Karpas-422 (cell line): ENCODE measurements around the gene LSM3. TPM values are rescaled to one million over a fixed set of nuclear protein-coding genes. Genes with fewer than 3 reads are reported as not detected.
"Not testable (repeated sequence)": the region's sequence is repeated elsewhere in the genome, so short reads cannot be mapped to it uniquely, and the experiment has no call there.

Source experiments
- DNase-seq: peaks from one replicate; pipeline ENCODE4 v3.0.0-alpha.2; 2015
- H2AFZ ChIP-seq: fragments of 200-600 bp; sonication (generic); 2 replicates; pipeline ENCODE4 v1.6.1; 2014; ENCODE audit warnings: antibody characterized with exemption, low read length, mixed read lengths
- H3K27ac ChIP-seq: fragments of 200-600 bp; sonication (generic); 2 replicates; pipeline ENCODE4 v1.5.1; 2014; ENCODE audit warnings: mild to moderate bottlenecking, low read length, moderate library complexity
- H3K27me3 ChIP-seq: fragments of 200-600 bp; sonication (generic); 2 replicates; pipeline ENCODE4 v1.6.1; 2014; ENCODE audit warnings: low read length, mixed read lengths
- H3K36me3 ChIP-seq: fragments of 200-600 bp; sonication (generic); 2 replicates; pipeline ENCODE4 v1.6.1; 2014; ENCODE audit warnings: low read length, mixed read lengths; ENCODE audit not compliant: insufficient read depth
- H3K4me1 ChIP-seq: fragments of 200-600 bp; sonication (generic); 2 replicates; pipeline ENCODE4 v1.6.1; 2014; ENCODE audit warnings: mild to moderate bottlenecking, low read length, mixed read lengths
- H3K4me2 ChIP-seq: fragments of 200-600 bp; sonication (generic); 2 replicates; pipeline ENCODE4 v1.6.1; 2014; ENCODE audit warnings: low read length, low read depth, mild to moderate bottlenecking; ENCODE audit not compliant: poor library complexity, severe bottlenecking
- H3K4me3 ChIP-seq: fragments of 200-600 bp; sonication (generic); 2 replicates; pipeline ENCODE4 v1.5.1; 2014; ENCODE audit warnings: mild to moderate bottlenecking, antibody characterized with exemption, low read length, mixed read lengths
- H3K79me2 ChIP-seq: fragments of 200-600 bp; sonication (generic); 2 replicates; pipeline ENCODE4 v1.6.1; 2014; ENCODE audit warnings: mild to moderate bottlenecking, low read length, mixed read lengths
- H3K9ac ChIP-seq: fragments of 200-600 bp; sonication (generic); 2 replicates; pipeline ENCODE4 v1.6.0; 2014; ENCODE audit warnings: low read length
- H3K9me2 ChIP-seq: fragments of 200-600 bp; sonication (generic), shearing (Covaris generic); replicated peaks from 2 replicates; pipeline ENCODE4 v1.6.0; 2014; ENCODE audit warnings: mild to moderate bottlenecking, low read length, moderate library complexity; ENCODE audit not compliant: insufficient read depth
- H3K9me3 ChIP-seq: fragments of 300-700, 200-600 bp; sonication (generic); 2 replicates; pipeline ENCODE4 v1.6.1; 2014; ENCODE audit warnings: low read length, mixed read lengths
- H4K20me1 ChIP-seq: fragments of 200-600 bp; sonication (generic); 2 replicates; pipeline ENCODE4 v1.6.1; 2014; ENCODE audit warnings: mild to moderate bottlenecking, antibody characterized with exemption, low read length, low read depth; ENCODE audit not compliant: insufficient read depth
- total RNA-seq: library from RNA; depleted of rRNA; stranded (reverse); fragments of >200 nt; shearing (Covaris generic); gene quantifications from 2 replicates; pipeline ENCODE4 v1.2.3, GENCODE V29; 2014; ENCODE audit warnings: low replicate concordance

Gene LSM3
- total RNA-seq, 1 experiment from 2014 or later = 14.2 TPM

GRCh38 chr3:14227856-14228255 lies 49.2 kb downstream of the LSM3 start:
- H3K4me2 ChIP-seq = no peak overlapping the region
- no peaks in the 10 kb centered on the region for H4K20me1 ChIP-seq
- H3K79me2 ChIP-seq = no peaks in the 10 kb centered on the region
- no peaks in the 10 kb centered on the region for H3K9me3 ChIP-seq
- peaks cover 15% of the 10 kb centered on the region for H3K4me1 ChIP-seq
- H3K36me3 ChIP-seq = no peaks in the 10 kb centered on the region
- no peaks in the 10 kb centered on the region for H3K9me2 ChIP-seq
- no peak overlapping the region for H3K9ac ChIP-seq
- H2AFZ ChIP-seq = no peak overlapping the region
- H3K4me3 ChIP-seq = no peak overlapping the region
- DNase-seq = no peak
- H3K27me3 ChIP-seq = no peaks in the 10 kb centered on the region
- H3K27ac ChIP-seq = no peak overlapping the region

GRCh38 chr3:14228681-14229470 lies 50.3 kb downstream of the LSM3 start:
- no peak overlapping the region for H3K4me3 ChIP-seq
- no peak overlapping the region for H2AFZ ChIP-seq
- no peaks in the 10 kb centered on the region for H3K36me3 ChIP-seq
- H3K9me3 ChIP-seq = no peaks in the 10 kb centered on the region
- no peak overlapping the region for H3K9ac ChIP-seq
- peak; percentile 45 for DNase-seq
- peaks cover 9% of the 10 kb centered on the region for H3K4me1 ChIP-seq
- H3K27ac ChIP-seq = no peak overlapping the region
- H3K27me3 ChIP-seq = no peaks in the 10 kb centered on the region
- H4K20me1 ChIP-seq = no peaks in the 10 kb centered on the region
- no peaks in the 10 kb centered on the region for H3K9me2 ChIP-seq
- no peaks in the 10 kb centered on the region for H3K79me2 ChIP-seq
- H3K4me2 ChIP-seq = peak overlapping the region; percentile 8

GRCh38 chr3:14229695-14230094 lies 51.1 kb downstream of the LSM3 start:
- not testable (repeated sequence) for H4K20me1 ChIP-seq, H3K9ac ChIP-seq, H3K79me2 ChIP-seq, H3K27me3 ChIP-seq, DNase-seq, H3K36me3 ChIP-seq, H3K9me2 ChIP-seq, H3K4me3 ChIP-seq, H3K4me2 ChIP-seq, H3K9me3 ChIP-seq, H3K4me1 ChIP-seq, H2AFZ ChIP-seq, H3K27ac ChIP-seq

GRCh38 chr3:14230729-14231128 lies 52.1 kb downstream of the LSM3 start:
- no peaks in the 10 kb centered on the region for H3K9me3 ChIP-seq
- no peaks in the 10 kb centered on the region for H4K20me1 ChIP-seq
- DNase-seq = no peak
- H3K79me2 ChIP-seq = no peaks in the 10 kb centered on the region
- peaks cover 9% of the 10 kb centered on the region for H3K4me1 ChIP-seq
- H3K27ac ChIP-seq = no peak overlapping the region
- H3K9ac ChIP-seq = no peak overlapping the region
- H3K27me3 ChIP-seq = no peaks in the 10 kb centered on the region
- no peak overlapping the region for H2AFZ ChIP-seq
- no peak overlapping the region for H3K4me3 ChIP-seq
- no peak overlapping the region for H3K4me2 ChIP-seq
- no peaks in the 10 kb centered on the region for H3K9me2 ChIP-seq
- no peaks in the 10 kb centered on the region for H3K36me3 ChIP-seq

GRCh38 chr3:14231145-14231990 lies 52.8 kb downstream of the LSM3 start:
- H3K9me2 ChIP-seq = no peaks in the 10 kb centered on the region
- no peak overlapping the region for H3K4me2 ChIP-seq
- no peaks in the 10 kb centered on the region for H3K9me3 ChIP-seq
- H3K4me1 ChIP-seq = peaks cover 9% of the 10 kb centered on the region
- H3K4me3 ChIP-seq = no peak overlapping the region
- no peaks in the 10 kb centered on the region for H3K79me2 ChIP-seq
- no peaks in the 10 kb centered on the region for H3K27me3 ChIP-seq
- no peak overlapping the region for H3K27ac ChIP-seq
- no peak overlapping the region for H2AFZ ChIP-seq
- no peaks in the 10 kb centered on the region for H3K36me3 ChIP-seq
- H4K20me1 ChIP-seq = no peaks in the 10 kb centered on the region
- DNase-seq = no peak
- no peak overlapping the region for H3K9ac ChIP-seq

DNA sequence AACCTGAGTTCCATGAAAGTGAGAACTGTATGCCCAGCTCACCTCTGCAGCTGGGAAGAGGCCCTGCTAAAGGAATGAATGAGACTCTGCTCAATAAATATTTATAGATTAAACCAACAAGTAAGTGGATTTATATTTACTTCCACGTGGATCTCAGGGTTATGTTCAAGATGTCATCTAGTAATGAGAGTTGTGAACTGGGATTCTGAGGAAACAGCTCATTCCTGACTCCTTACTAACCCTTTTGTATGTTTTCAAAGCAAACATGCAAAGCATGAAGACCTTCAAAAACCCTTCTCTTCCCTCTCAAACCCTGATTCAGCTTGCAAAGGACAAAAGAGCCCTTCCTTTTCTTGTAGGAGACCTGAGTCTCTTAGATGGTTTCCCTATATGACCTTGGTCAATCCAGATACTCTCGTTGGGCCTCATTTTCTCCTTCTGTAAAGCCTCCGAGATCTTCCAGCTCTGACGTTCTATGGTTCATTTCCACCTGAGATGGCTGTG lies 53.4 kb downstream of the LSM3 start:
- Histone ChIP-seq H4K20me1 (no peaks in the 10 kb centered on the region), H3K9me2 (no peaks in the 10 kb centered on the region), H3K27ac (no peak overlapping the region), H3K79me2 (no peaks in the 10 kb centered on the region), H3K27me3 (no peaks in the 10 kb centered on the region), H3K4me2 (no peak overlapping the region), H3K4me3 (no peak overlapping the region), H3K9me3 (no peaks in the 10 kb centered on the region), H3K36me3 (no peaks in the 10 kb centered on the region), H3K9ac (no peak overlapping the region), H3K4me1 (peaks cover 9% of the 10 kb centered on the region), H2AFZ (no peak overlapping the region)
- DNase-seq = no peak

- H3K4me2 ChIP-seq = no peak overlapping the region
- no peak overlapping the region for H2AFZ ChIP-seq
- H3K9me2 ChIP-seq = no peaks in the 10 kb centered on the region
- no peak overlapping the region for H3K4me3 ChIP-seq
- no peaks in the 10 kb centered on the region for H4K20me1 ChIP-seq
- H3K36me3 ChIP-seq = no peaks in the 10 kb centered on the region
- H3K4me1 ChIP-seq = peaks cover 1% of the 10 kb centered on the region
- H3K27ac ChIP-seq = no peak overlapping the region
- H3K79me2 ChIP-seq = no peaks in the 10 kb centered on the region
- H3K9ac ChIP-seq = no peak overlapping the region
- no peak for DNase-seq
- no peaks in the 10 kb centered on the region for H3K9me3 ChIP-seq
- H3K27me3 ChIP-seq = no peaks in the 10 kb centered on the region
Measured at GRCh38 chr3:14234251-14235002, 55.8 kb downstream of the LSM3 start.
